Amygdala (tissue), 56 donors: ENCODE measurements around the gene BRIX1.
"Not testable (repeated sequence)": the region's sequence is repeated elsewhere in the genome, so short reads cannot be mapped to it uniquely, and the experiment has no call there.

Experiments
- DNase-seq, 56 donors: peaks; one replicate each; lab custom pipeline; 2025; lab: John Stamatoyannopoulos, UW

Gene BRIX1

DNA sequence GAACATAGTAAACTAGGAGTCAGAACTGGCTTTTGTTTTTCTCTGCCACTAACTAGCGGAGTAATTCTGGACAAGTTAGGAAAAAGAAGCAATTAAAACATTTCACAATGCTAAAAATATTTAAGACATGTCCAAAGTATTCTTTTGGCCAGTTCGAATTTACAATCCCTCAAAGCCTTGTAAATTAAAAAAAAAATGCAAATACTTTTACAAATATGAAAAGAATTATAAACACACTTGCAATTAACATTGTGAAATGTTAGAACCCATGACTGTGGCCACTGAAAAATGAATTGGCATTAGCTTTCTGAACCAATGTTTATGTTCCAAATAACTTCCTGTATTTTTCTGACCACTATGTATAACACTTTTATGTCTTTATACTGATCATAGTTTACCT is 2.4 kb upstream of the BRIX1 start:
- DNase-seq, result no peak

DNA sequence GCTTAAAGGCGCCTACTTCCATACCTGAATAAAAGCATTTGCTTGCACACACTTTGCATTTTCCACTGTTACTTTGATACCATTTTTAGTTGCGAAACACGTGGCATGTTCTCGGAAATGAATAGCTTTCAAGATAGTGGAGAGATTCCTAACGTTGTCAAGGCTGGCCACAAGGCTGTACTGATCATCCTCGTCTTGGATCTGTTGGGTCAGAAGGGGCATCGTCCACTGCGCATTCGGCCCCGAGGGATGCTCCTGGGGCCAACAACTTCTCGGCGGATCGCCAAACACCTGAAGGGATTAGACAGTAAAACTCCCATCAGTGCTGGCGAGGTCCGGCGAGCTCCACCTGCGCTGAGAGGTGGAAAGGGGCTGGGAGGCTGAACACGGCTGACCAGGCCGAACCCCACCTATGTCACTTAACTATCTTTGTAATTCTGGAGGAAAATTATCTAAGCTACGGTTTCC is 806 bp upstream of the BRIX1 start:
- DNase-seq, result peak in 8 of 56 donors; percentile 14 to 48 (median 27)

- DNase-seq, result peak in 2 of 56 donors; percentile 38 to 52
These were observed 313 bp downstream of the BRIX1 start for GRCh38 chr5:34915856-34916192.

GRCh38 chr5:34916518-34916917 is 1.0 kb downstream of the BRIX1 start:
- DNase-seq, result no peak

DNA sequence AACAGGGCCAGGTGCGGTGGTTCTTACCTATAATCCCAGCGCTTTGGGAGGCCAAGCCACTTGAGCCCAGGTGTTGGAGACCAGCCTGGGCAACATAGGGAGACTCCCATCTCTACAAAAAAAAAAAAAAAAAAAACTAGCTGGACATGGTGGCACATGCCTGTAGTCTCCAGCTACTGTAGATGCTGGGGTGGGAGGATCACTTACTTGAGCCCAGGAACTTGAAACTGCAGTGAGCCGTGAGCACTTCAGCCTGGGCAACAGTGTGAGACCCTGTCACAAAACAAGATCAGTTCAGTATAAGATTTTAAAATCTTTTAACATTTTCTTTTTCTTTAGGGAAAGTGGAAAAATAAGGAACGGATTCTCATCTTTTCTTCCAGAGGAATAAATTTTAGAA is 2.5 kb downstream of the BRIX1 start:
- no peak for DNase-seq

- DNase-seq, result no peak
These were observed 3.6 kb downstream of the BRIX1 start for GRCh38 chr5:34919077-34919476.

DNA sequence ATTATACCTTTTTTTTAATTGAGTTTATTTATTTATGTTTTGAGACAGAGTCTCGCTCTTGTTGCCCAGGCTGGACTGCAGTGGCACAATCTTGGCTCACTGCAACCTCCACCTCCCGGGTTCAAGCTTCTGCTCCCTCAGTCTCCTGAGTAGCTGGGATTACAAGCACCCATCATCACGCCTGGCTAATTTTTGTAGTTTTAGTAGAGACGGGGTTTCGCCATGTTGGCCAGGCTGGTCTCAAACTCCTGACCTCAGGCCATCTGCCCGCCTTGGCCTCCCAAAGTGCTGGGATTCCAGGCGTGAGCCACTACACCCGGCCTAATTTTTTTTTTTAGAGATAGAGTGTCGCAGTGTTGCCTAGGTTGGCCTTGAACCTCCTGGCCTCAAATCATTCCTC is 7.7 kb downstream of the BRIX1 start:
- not testable (repeated sequence) for DNase-seq

- no peak for DNase-seq
These were observed 8.4 kb downstream of the BRIX1 start for GRCh38 chr5:34923694-34924461.

DNA sequence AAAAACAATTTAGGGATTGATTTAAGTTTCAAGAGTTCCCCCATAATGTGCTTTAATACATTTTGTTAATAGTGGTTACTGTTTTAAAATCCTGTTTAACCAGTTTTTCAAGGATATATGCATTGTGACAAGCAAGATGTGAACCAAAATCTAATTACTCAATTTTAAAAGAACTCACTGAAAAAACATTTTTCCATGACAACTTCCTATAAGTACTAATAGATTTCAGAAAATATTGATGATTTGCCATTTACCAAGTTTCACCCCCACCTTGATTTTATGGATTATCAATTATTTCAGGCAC is 8.9 kb downstream of the BRIX1 start:
- no peak for DNase-seq

- no peak for DNase-seq
These were observed 10.9 kb downstream of the BRIX1 start for GRCh38 chr5:34926318-34926888.

- no peak for DNase-seq
These were observed 12.3 kb downstream of the BRIX1 start for GRCh38 chr5:34927785-34928184.

GRCh38 chr5:34928267-34928666 is 12.8 kb downstream of the BRIX1 start:
- no peak for DNase-seq

DNA sequence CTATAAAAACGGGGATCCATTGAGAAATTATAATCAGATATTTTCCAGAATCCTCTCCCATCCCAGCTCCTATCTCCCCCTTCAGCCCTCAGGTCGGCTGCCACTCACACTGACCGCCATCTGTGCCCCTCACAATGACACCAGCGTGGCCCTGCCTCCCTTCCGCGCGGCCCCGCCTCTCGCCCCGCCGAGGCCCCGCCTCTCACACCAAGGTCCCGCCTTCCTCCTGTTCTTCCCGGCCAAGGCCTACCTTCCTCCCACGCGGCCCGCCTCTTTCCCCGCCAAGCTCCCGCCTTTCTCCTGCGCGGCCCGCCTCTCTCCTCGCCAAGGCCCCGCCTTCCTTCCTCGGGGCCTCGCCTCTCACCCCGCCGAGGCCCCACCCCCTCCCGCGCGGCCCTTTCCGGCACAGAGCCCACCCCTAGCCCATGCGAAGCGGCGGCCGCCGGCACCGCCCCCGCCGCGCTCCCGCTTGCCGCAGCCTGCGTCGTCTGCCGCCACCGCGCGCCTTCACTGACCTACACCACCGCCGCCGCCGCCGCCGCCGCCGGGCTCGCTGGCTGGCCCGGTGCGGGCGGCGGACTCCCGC is 13.7 kb downstream of the BRIX1 start, which contains the start of gene DNAJC21:
Gene DNAJC21, plus strand, starts transcription at position 426 of the 586 bp plus-strand sequence. CDS start 261 bp downstream, outside the sequence.
- peak; percentile 59 to 99 (median 96) for DNase-seq

DNA sequence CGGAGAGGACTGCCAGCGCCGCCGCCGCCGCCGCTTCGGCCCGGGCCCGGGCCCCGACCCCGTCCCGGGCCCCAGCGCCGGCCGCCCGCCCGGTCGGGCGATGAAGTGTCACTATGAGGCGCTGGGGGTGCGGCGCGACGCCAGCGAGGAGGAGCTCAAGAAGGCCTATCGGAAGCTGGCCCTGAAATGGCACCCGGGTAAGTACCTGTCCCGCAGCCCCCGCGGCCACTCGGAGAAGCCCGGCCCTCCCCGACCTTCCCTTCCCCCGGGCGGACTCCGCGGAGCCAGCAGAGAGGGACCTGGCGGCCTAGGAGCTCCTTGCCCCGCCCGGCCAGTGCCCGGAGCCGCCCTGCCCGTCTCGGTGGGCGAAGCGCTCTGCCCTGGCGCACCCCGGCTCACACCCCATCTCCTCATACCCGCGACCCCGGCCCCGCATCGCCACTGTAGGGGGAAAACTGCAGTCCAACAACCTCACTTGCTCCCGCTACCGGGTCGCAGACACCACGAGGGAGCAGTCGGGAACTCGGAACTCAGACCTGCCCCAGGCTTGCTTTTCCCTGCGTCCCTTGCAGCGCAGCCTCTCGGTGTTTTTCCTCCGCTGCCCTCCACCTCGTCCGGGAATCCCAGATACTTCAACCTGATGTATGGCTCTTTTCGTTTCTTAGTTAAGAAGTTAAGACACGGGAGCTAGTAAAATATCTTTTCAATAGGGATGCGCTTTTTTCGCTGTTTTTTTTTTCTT is 14.4 kb downstream of the BRIX1 start:
- peak in 55 of 56 donors; percentile 10 to 84 (median 66) for DNase-seq

GRCh38 chr5:34930462-34930844 is 14.9 kb downstream of the BRIX1 start:
- DNase-seq, result no peak

DNA sequence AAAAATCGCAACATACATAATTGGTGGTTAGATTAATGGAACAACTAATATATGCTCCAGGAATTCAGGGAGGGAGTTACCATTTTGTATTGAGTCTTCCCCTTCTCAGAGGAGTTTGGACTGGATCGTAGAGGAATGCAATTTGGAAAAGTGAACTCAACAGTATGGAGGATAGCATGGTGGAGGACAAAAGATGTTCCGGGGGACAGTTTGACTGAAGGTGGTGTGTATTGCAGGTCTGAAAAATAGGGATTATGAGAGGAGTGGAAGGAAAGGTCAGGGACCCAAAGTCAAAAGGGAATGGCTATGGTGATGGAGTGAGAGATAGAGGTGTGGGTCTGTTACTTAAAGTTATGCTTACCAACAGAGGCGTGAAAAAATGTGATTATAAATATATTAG is 15.4 kb downstream of the BRIX1 start:
- no peak for DNase-seq

DNA sequence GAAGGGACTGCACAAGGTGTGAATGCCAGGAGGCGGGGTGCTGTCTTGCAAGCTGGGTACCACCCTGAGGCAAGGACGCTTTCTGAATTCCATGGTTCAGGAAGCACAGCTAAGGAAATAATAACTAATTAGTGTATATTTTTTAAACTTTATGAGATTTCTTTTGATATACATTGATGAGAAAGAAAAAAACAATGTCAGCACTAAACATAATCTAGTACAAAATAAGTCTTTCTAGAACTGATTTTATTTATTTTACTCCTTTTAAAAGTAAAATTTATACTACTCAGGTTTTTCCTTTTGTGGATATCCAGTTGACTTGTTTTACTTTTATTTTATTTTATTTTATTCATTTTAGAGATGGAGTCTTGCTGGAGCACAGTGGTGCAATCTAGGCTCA is 17.4 kb downstream of the BRIX1 start:
- no peak for DNase-seq

- no peak for DNase-seq
These were observed 26.4 kb downstream of the BRIX1 start for GRCh38 chr5:34941936-34942335.

GRCh38 chr5:34944044-34944443 is 28.5 kb downstream of the BRIX1 start:
- DNase-seq, result no peak

- DNase-seq, result no peak
These were observed 29.0 kb downstream of the BRIX1 start for GRCh38 chr5:34944460-34945047.

- no peak for DNase-seq
These were observed 41.8 kb downstream of the BRIX1 start for GRCh38 chr5:34957321-34957720.
